HepG2 (cell line): ENCODE results near the gene AGBL3. TPM values are rescaled to one million over a fixed set of nuclear protein-coding genes. Genes with fewer than 3 reads are reported as not detected.
A peak's percentile ranks its signal among the peaks of the same experiment; 100 is the strongest.

Experiments
- ATAC-seq: fragments of 200-7000 bp; cut with Tn5 transposase; 3 replicates; pipeline ENCODE4 v1.9.1; 2020; ENCODE audit warnings: mild to moderate bottlenecking, moderate library complexity
- BruUV-seq: library from RNA; stranded (reverse); fragments of 400-500 nt; replicated peaks from 2 replicates; lab custom pipeline; 2021; lab: Mats Ljungman, UMichigan
- CTCF ChIA-PET: fragments of 300-600 bp; formaldehyde crosslinking; extraction: SDS; loops from one replicate; lab custom pipeline; 2021; ENCODE audit warnings: low total read pairs, inconsistent platforms, low intra/inter-chr PET ratio; lab: Yijun Ruan, JAX
- POLR2A ChIA-PET: fragments of 350-600 bp; sonication (Branson Sonifier 250); formaldehyde crosslinking; loops from one replicate; lab custom pipeline; 2020; ENCODE audit warnings: antibody characterized with exemption, inconsistent platforms; lab: Yijun Ruan, JAX
- DNase-seq: peaks from one replicate; pipeline ENCODE4 v3.0.0-alpha.2; 2015; ENCODE audit warnings: low spot score
- FAIRE-seq: peaks from 3 replicates; lab custom pipeline; 2011; peaks lifted over from hg19 to GRCh38; lab: Jason Lieb, UNC
- H2AFZ ChIP-seq: one replicate; pipeline ENCODE4 v1.6.1; 2011; ENCODE audit warnings: low read length, inconsistent platforms
- H3K27ac ChIP-seq: fragments of 300-600 bp; 3 replicates; pipeline ENCODE4 v1.8.0; 2011; ENCODE audit warnings: mixed run types, mild to moderate bottlenecking, mixed read lengths, low read length, inconsistent platforms; ENCODE audit not compliant: insufficient read depth; ENCODE audit errors: extremely low read length
- H3K27me3 ChIP-seq, 2 experiments: fragments of 200-600 bp in 1 of 2; 2 replicates in 1 of 2; 3 replicates in 1 of 2; pipeline versions ENCODE4 v1.6.0 to v1.8.0; 2011; ENCODE audit warnings: low read length in 2 of 2, mild to moderate bottlenecking in 2 of 2, moderate library complexity in 2 of 2, inconsistent platforms in 1 of 2; ENCODE audit not compliant: insufficient read depth in 2 of 2, control insufficient read depth in 1 of 2
- H3K36me3 ChIP-seq, 2 experiments: fragments of 200-600 bp in 1 of 2; replicated peaks in 1 of 2; 2 replicates in 1 of 2; 3 replicates in 1 of 2; pipeline versions ENCODE4 v1.5.1 to v1.8.0; 2011; ENCODE audit warnings: low read length in 2 of 2, inconsistent platforms in 1 of 2; ENCODE audit not compliant: insufficient read depth in 2 of 2, control insufficient read depth in 1 of 2
- H3K4me1 ChIP-seq: 2 replicates; pipeline ENCODE4 v1.5.1; 2012; ENCODE audit warnings: low read length, inconsistent platforms; ENCODE audit not compliant: insufficient read depth
- H3K4me2 ChIP-seq: 2 replicates; pipeline ENCODE4 v1.6.0; 2011; ENCODE audit warnings: low read depth, low read length, inconsistent platforms
- H3K4me3 ChIP-seq, 3 experiments: fragments of 200-600 bp in 1 of 3; sonication (generic), shearing (Covaris generic) in 1 of 3; replicated peaks in 1 of 3; 2 replicates each; pipeline ENCODE4 v1.5.1; 2011 to 2016; ENCODE audit warnings: low read length in 3 of 3, inconsistent platforms in 2 of 3, low read depth in 2 of 3, mild to moderate bottlenecking in 2 of 3, control low read depth in 1 of 3, mixed read lengths in 1 of 3; ENCODE audit not compliant: insufficient read depth in 1 of 3
- H3K79me2 ChIP-seq: one replicate; pipeline ENCODE4 v1.6.1; 2011; ENCODE audit warnings: low read length, inconsistent platforms; ENCODE audit not compliant: insufficient read depth
- H3K9ac ChIP-seq: 2 replicates; pipeline ENCODE4 v1.6.0; 2011; ENCODE audit warnings: mild to moderate bottlenecking, low read depth, low read length, inconsistent platforms; ENCODE audit not compliant: insufficient read depth
- H3K9me3 ChIP-seq: 2 replicates; pipeline ENCODE4 v1.5.1; 2012; ENCODE audit warnings: mild to moderate bottlenecking, low read length
- H4K20me1 ChIP-seq: 2 replicates; pipeline ENCODE4 v1.6.0; 2011; ENCODE audit warnings: inconsistent platforms, mild to moderate bottlenecking, low read length, moderate library complexity; ENCODE audit not compliant: insufficient read depth
- GATAD1 ChIP-seq: IDR thresholded peaks from 2 replicates; pipeline ENCODE4 v1.6.1; 2016; ENCODE audit warnings: missing genetic modification reagents, missing compliant biosample characterization
- HOXD1 ChIP-seq: sonication (generic); formaldehyde crosslinking; IDR thresholded peaks from 2 replicates; pipeline ENCODE4 v1.5.0; 2020; ENCODE audit warnings: missing genetic modification reagents
- ISX ChIP-seq: sonication (generic); formaldehyde crosslinking; conservative IDR thresholded peaks from 2 replicates; pipeline ENCODE4 v1.5.0; 2020; ENCODE audit warnings: missing genetic modification reagents
- MAFF ChIP-seq: IDR thresholded peaks from 2 replicates; pipeline ENCODE4 v1.6.1; 2011; ENCODE audit warnings: low read depth, low read length, improper control_type of control experiment
- MAFK ChIP-seq, 2 experiments: IDR thresholded peaks in 1 of 2; conservative IDR thresholded peaks in 1 of 2; 2 replicates each; pipeline ENCODE4 v1.6.1; 2011; ENCODE audit warnings: improper control_type of control experiment in 2 of 2, low read length in 2 of 2
- PHF8 ChIP-seq: sonication (generic); formaldehyde crosslinking; IDR thresholded peaks from 2 replicates; pipeline ENCODE4 v1.5.0; 2020; ENCODE audit warnings: missing genetic modification reagents
- RARA ChIP-seq: IDR thresholded peaks from 2 replicates; pipeline ENCODE4 v1.6.1; 2016; ENCODE audit warnings: missing genetic modification reagents, missing compliant biosample characterization
- SALL1 ChIP-seq: sonication (generic); formaldehyde crosslinking; IDR thresholded peaks from 2 replicates; pipeline ENCODE4 v1.8.0; 2022; ENCODE audit warnings: mild to moderate bottlenecking, missing genetic modification reagents
- ZBTB1 ChIP-seq: sonication (generic); formaldehyde crosslinking; IDR thresholded peaks from 2 replicates; pipeline ENCODE4 v1.4.0; 2020; ENCODE audit warnings: missing genetic modification reagents, borderline replicate concordance
- ZKSCAN8 ChIP-seq: IDR thresholded peaks from 2 replicates; pipeline ENCODE4 v1.6.1; 2016; ENCODE audit warnings: borderline replicate concordance, missing genetic modification reagents, missing compliant biosample characterization
- ZNF775 ChIP-seq: sonication (generic); formaldehyde crosslinking; IDR thresholded peaks from 2 replicates; pipeline ENCODE4 v1.4.0; 2020; ENCODE audit warnings: missing genetic modification reagents, mild to moderate bottlenecking, moderate library complexity, borderline replicate concordance
- WGBS: methylation state at CpG from one replicate; pipeline ENCODE4 v1.1.6; 2017; ENCODE audit warnings: low lambda C conversion rate; 5-methylcytosine and 5-hydroxymethylcytosine counted together
- in situ Hi-C: cut with HindIII; loops from 2 replicates; pipeline ENCODE4 v1.10.0; 2017; ENCODE audit warnings: low pct_unique_long_range_greater_than_20kb; ENCODE audit not compliant: extremely low pct_ligation_motif_present
- intact Hi-C: fragments of 100-400 bp; cut with micrococcal nuclease; formaldehyde crosslinking; loops from one replicate; pipeline ENCODE4 v1.10.0; 2022; ENCODE audit not compliant: unreplicated experiment
- polyA plus RNA-seq, 8 experiments: library from polyadenylated mRNA; depleted of rRNA in 3 of 8; stranded (reverse) in 7 of 8; unstranded in 1 of 8; fragments of >200 nt; fragmentation: Illumina TruSeq in 4 of 8; extraction: Trizol in 4 of 8; gene quantifications; 2 replicates each; pipeline versions ENCODE4 v1.2.1 to v1.2.3, GENCODE V29; 2011 to 2016; ENCODE audit warnings: low read depth in 4 of 8, missing spikeins in 1 of 8, mixed read lengths in 1 of 8; ENCODE audit not compliant: insufficient read depth in 1 of 8
- total RNA-seq, 5 experiments: library from RNA; depleted of rRNA; stranded (reverse); fragments of >200 nt; fragmentation: Illumina TruSeq; extraction: Trizol; gene quantifications; 2 replicates each; pipeline ENCODE4 v1.2.3, GENCODE V29; 2016; ENCODE audit warnings: low read depth in 1 of 5
- TF ChIP-seq, protein P1 (sequence below): sonication (generic); formaldehyde crosslinking; IDR thresholded peaks from 2 replicates; pipeline ENCODE4 v1.5.1; 2020; ENCODE audit warnings: mild to moderate bottlenecking, moderate library complexity, missing genetic modification reagents

Gene AGBL3
- total and polyA plus RNA-seq, 2 of the 13 experiments (the other 11 are each of a cell fraction or from before 2014, with no cell fraction given): 2.2 to 7.2 TPM

DNA sequence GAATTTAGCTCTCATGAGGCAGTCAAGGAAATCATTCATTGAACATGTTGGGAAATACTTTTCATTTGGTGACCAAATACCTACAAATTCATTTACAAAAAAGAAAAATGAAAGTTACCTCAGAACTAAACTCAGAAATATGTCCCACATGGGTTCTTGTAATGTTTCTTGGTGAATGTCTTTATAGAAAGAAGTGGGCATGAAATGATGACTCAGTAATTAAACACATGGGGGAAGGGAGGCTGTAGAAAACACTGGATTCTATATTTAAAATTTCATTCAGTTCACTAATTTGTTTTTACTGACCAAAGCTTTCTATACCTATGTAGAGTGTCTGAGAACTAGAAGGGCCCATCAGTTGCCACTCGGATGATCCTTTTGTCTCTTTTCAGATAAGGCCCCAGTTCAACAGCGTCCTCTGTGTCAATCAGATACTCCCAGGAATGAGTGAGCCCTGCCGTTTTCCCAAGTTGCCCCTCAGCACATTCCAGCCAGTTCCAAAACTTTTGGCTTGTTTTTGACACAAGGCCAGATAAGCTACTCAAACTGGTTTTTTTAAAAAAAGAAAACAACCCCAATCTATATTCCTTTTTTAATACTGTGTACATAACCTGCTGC, 49.3 kb upstream of the AGBL3 start:
- CTCF ChIA-PET: no interaction called here
- H3K79me2 ChIP-seq: no peaks in the 10 kb centered on the region
- peaks cover 27 to 54% of the 10 kb centered on the region in 2 experiments for H3K36me3 ChIP-seq
- no peak overlapping the region for H3K27ac ChIP-seq
- no peak for DNase-seq
- BruUV-seq: no TSS peak
- no peak for FAIRE-seq
- H3K4me3 ChIP-seq: no peak overlapping the region
- WGBS: 91% methylated on average over 3 of the region's 3 CpGs
- no peak for ATAC-seq
- H2AFZ ChIP-seq: no peak overlapping the region
- no peak overlapping the region for H3K9ac ChIP-seq
- no peak overlapping the region for H3K4me2 ChIP-seq
- TF ChIP-seq PHF8 (CRISPR knock-in tag) (no peak), ZBTB1 (CRISPR knock-in tag) (no peak), MAFF (peak; percentile 40; the same call in 1 of the 2 replicates), ZNF775 (CRISPR knock-in tag) (no peak), SALL1 (no peak), GATAD1 (no peak), ZKSCAN8 (CRISPR knock-in tag) (no peak), RARA (CRISPR knock-in tag) (no peak), MAFK (conservative IDR thresholded peaks at IDR 0.05 in 1 of 2, IDR thresholded peaks at IDR 0.05 in 1 of 2; ENCODE audit: low read length in 2 of 2) (peak; percentile 33 to 77; a peak in 2 of 4 replicates), ISX (CRISPR knock-in tag) (no peak), HOXD1 (no peak)
- TF ChIP-seq, protein P1, sequence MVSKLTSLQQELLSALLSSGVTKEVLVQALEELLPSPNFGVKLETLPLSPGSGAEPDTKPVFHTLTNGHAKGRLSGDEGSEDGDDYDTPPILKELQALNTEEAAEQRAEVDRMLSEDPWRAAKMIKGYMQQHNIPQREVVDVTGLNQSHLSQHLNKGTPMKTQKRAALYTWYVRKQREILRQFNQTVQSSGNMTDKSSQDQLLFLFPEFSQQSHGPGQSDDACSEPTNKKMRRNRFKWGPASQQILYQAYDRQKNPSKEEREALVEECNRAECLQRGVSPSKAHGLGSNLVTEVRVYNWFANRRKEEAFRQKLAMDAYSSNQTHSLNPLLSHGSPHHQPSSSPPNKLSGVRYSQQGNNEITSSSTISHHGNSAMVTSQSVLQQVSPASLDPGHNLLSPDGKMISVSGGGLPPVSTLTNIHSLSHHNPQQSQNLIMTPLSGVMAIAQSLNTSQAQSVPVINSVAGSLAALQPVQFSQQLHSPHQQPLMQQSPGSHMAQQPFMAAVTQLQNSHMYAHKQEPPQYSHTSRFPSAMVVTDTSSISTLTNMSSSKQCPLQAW (CRISPR knock-in tag): no peak
- TF ChIP-seq, all 625 proteins: peak for 2
- Histone ChIP-seq H3K9me3 (no peaks in the 10 kb centered on the region), H3K4me1 (peaks cover 16% of the 10 kb centered on the region), H3K27me3 (no peaks in the 10 kb centered on the region), H4K20me1 (no peaks in the 10 kb centered on the region)
- POLR2A ChIA-PET: no interaction called here
- in situ Hi-C loops (no loop called here), intact Hi-C loops (no loop called here)
